Non-pigmented ciliary epithelial cell (primary cell): ENCODE results near the gene DENND4B.
A peak's percentile ranks its signal among the peaks of the same experiment; 100 is the strongest.

Experiments
- DNase-seq: peaks from one replicate; pipeline ENCODE4 v3.0.0-alpha.2; 2010; ENCODE audit warnings: low read depth

DENND4B gene

GRCh38 chr1:153882296-153882912, 64.1 kb downstream of the DENND4B start:
- DNase-seq, result no peak

GRCh38 chr1:153881751-153882150, 64.8 kb downstream of the DENND4B start:
- DNase-seq, result no peak

- peak; percentile 83 for DNase-seq
Measured at GRCh38 chr1:153880962-153881361, 65.6 kb downstream of the DENND4B start.

- DNase-seq, result no peak
Measured at GRCh38 chr1:153880024-153880423, 66.5 kb downstream of the DENND4B start.
